Occipital lobe (tissue), 2 donors: Measurements from ENCODE around the gene ITGA7. TPM values are rescaled to one million over a fixed set of nuclear protein-coding genes. Genes with fewer than 3 reads are reported as not detected.

ENCODE experiments used
- DNase-seq: peaks from one replicate; lab custom pipeline; 2025; lab: John Stamatoyannopoulos, UW
- total RNA-seq: library from RNA; depleted of rRNA; stranded (reverse); fragments of >200 nt; gene quantifications from one replicate; pipeline ENCODE4 v1.2.3, GENCODE V29; 2014

ITGA7 gene
- total RNA-seq, 1 donor from 2014 or later = 6.2 TPM

- no peak for DNase-seq
Measured at GRCh38 chr12:55733858-55734257, 26.2 kb upstream of the ITGA7 start.

GRCh38 chr12:55733021-55733555 is 25.4 kb upstream of the ITGA7 start:
- DNase-seq = no peak

- DNase-seq = no peak
Measured at GRCh38 chr12:55732288-55732687, 24.6 kb upstream of the ITGA7 start.

- peak; percentile 54 for DNase-seq
Measured at GRCh38 chr12:55729819-55730818, 22.4 kb upstream of the ITGA7 start.

- DNase-seq = peak; percentile 87
Measured at GRCh38 chr12:55728939-55729818, 21.5 kb upstream of the ITGA7 start, which contains the start of gene CD63. Gene CD63, minus strand, starts transcription at chr12:55729009. Its CDS starts 668 bp downstream, at chr12:55728341.

- DNase-seq = peak; percentile 48
Measured at GRCh38 chr12:55728186-55728938, 20.7 kb upstream of the ITGA7 start.

GRCh38 chr12:55727643-55728185 is 20.0 kb upstream of the ITGA7 start:
- no peak for DNase-seq

GRCh38 chr12:55726971-55727370 is 19.3 kb upstream of the ITGA7 start:
- no peak for DNase-seq

GRCh38 chr12:55725556-55725955 is 17.9 kb upstream of the ITGA7 start:
- DNase-seq = no peak

GRCh38 chr12:55724940-55725309 is 17.2 kb upstream of the ITGA7 start:
- DNase-seq = no peak

GRCh38 chr12:55724226-55724939 is 16.7 kb upstream of the ITGA7 start:
- DNase-seq = no peak

- no peak for DNase-seq
Measured at GRCh38 chr12:55723516-55724225, 16.0 kb upstream of the ITGA7 start.

- no peak for DNase-seq
Measured at GRCh38 chr12:55722948-55723347, 15.2 kb upstream of the ITGA7 start.

GRCh38 chr12:55721601-55722213 is 14.0 kb upstream of the ITGA7 start:
- DNase-seq = no peak

GRCh38 chr12:55720894-55721444 is 13.3 kb upstream of the ITGA7 start:
- DNase-seq = peak; percentile 75

- no peak for DNase-seq
Measured at GRCh38 chr12:55720071-55720564, 12.4 kb upstream of the ITGA7 start, which contains the start of gene RDH5. Gene RDH5, plus strand, starts transcription at chr12:55720393. Its CDS starts 792 bp downstream, at chr12:55721185.

GRCh38 chr12:55719371-55719770 is 11.7 kb upstream of the ITGA7 start:
- no peak for DNase-seq

- no peak for DNase-seq
Measured at GRCh38 chr12:55718624-55719275, 11.0 kb upstream of the ITGA7 start.
